GM18519 (cell line): ENCODE data around the gene WRAP73.

ENCODE experiments used
- ATAC-seq: cut with Tn5 transposase; IDR thresholded peaks from one replicate; pipeline ENCODE4 v1.9.1; 2021; ENCODE audit warnings: mild to moderate bottlenecking, moderate library complexity; ENCODE audit not compliant: unreplicated experiment, low FRiP score

The WRAP73 gene

GRCh38 chr1:3669971-3670431 is 20.1 kb upstream of the WRAP73 start:
- ATAC-seq: no peak

- no peak for ATAC-seq
Measured at GRCh38 chr1:3669421-3669821, 19.5 kb upstream of the WRAP73 start.

- no peak for ATAC-seq
Measured at GRCh38 chr1:3668585-3669300, 18.8 kb upstream of the WRAP73 start.

- no peak for ATAC-seq
Measured at GRCh38 chr1:3668148-3668547, 18.2 kb upstream of the WRAP73 start.

- no peak for ATAC-seq
Measured at GRCh38 chr1:3664700-3665375, 14.9 kb upstream of the WRAP73 start.

- no peak for ATAC-seq
Measured at GRCh38 chr1:3663999-3664699, 14.2 kb upstream of the WRAP73 start.

- no peak for ATAC-seq
Measured at GRCh38 chr1:3662080-3662671, 12.3 kb upstream of the WRAP73 start.

GRCh38 chr1:3661631-3662030 is 11.7 kb upstream of the WRAP73 start:
- no peak for ATAC-seq

GRCh38 chr1:3660704-3661103 is 10.8 kb upstream of the WRAP73 start:
- ATAC-seq: no peak

GRCh38 chr1:3659093-3659492 is 9.2 kb upstream of the WRAP73 start:
- ATAC-seq: no peak

GRCh38 chr1:3658231-3658615 is 8.3 kb upstream of the WRAP73 start:
- ATAC-seq: no peak

- ATAC-seq: no peak
Measured at GRCh38 chr1:3657578-3658230, 7.8 kb upstream of the WRAP73 start.

- peak; percentile 6 for ATAC-seq
Measured at GRCh38 chr1:3657096-3657475, 7.2 kb upstream of the WRAP73 start.

GRCh38 chr1:3656450-3657095 is 6.7 kb upstream of the WRAP73 start:
- ATAC-seq: peak; percentile 45

GRCh38 chr1:3654549-3655281 is 4.8 kb upstream of the WRAP73 start:
- no peak for ATAC-seq

GRCh38 chr1:3653286-3653618 is 3.3 kb upstream of the WRAP73 start:
- ATAC-seq: no peak

- no peak for ATAC-seq
Measured at GRCh38 chr1:3652548-3653285, 2.8 kb upstream of the WRAP73 start.

GRCh38 chr1:3651930-3652547 is 2.1 kb upstream of the WRAP73 start, which contains the start of gene TP73:
TP73 (plus strand) TSS chr1:3652516; CDS start chr1:3682366, 29,850 bp downstream.
- no peak for ATAC-seq
